Ovary (tissue), 9 donors: Measurements from ENCODE around the gene PES1. TPM values are rescaled to one million over a fixed set of nuclear protein-coding genes. Genes with fewer than 3 reads are reported as not detected.
"Not testable (repeated sequence)": the region's sequence is repeated elsewhere in the genome, so short reads cannot be mapped to it uniquely, and the experiment has no call there.

ENCODE experiments used
- DNase-seq, 5 donors: peaks; one replicate each; pipeline ENCODE4 v3.0.0-alpha.2; 2019 to 2020
- H3K27ac ChIP-seq, 2 donors: fragments of 200-600 bp; one replicate each; pipeline versions ENCODE4 v1.5.1 to v1.8.0; 2019 to 2022
- H3K27me3 ChIP-seq: fragments of 200-600 bp; one replicate; pipeline ENCODE4 v1.8.0; 2022
- H3K36me3 ChIP-seq: fragments of 200-600 bp; sonication (generic); one replicate; pipeline ENCODE4 v1.5.1; 2019
- H3K4me1 ChIP-seq: one replicate; pipeline ENCODE4 v1.8.1; 2013; ENCODE audit warnings: mild to moderate bottlenecking, moderate library complexity; ENCODE audit not compliant: insufficient read depth
- H3K4me3 ChIP-seq: fragments of 200-600 bp; sonication (generic); one replicate; pipeline ENCODE4 v1.5.1; 2017
- H3K9me3 ChIP-seq, 2 donors: fragments of 200-600 bp in 1 of 2; sonication (generic) in 1 of 2; one replicate each; pipeline versions ENCODE4 v1.5.1 to v1.8.1; 2013 to 2019; ENCODE audit warnings: mild to moderate bottlenecking in 1 of 2, moderate library complexity in 1 of 2
- CTCF ChIP-seq, 3 donors: fragments of 450-650 bp in 2 of 3; fragments of 200-600 bp in 1 of 3; IDR thresholded peaks; one replicate each; pipeline versions ENCODE4 v1.5.1 to v1.8.0; 2016 to 2022; ENCODE audit warnings: antibody characterized with exemption in 3 of 3, mild to moderate bottlenecking in 1 of 3
- EP300 ChIP-seq: sonication (generic); formaldehyde crosslinking; IDR thresholded peaks from one replicate; pipeline ENCODE4 v1.6.1; 2017; ENCODE audit warnings: antibody characterized with exemption
- POLR2A ChIP-seq: fragments of 450-650 bp; IDR thresholded peaks from one replicate; pipeline ENCODE4 v1.6.1; 2017; ENCODE audit warnings: antibody characterized with exemption, mild to moderate bottlenecking, moderate library complexity
- whole genome bisulfite sequencing, 3 donors: extraction: QIAGEN DNeasy Blood & Tissue Kit in 1 of 3; methylation state at CpG; one replicate each; pipeline versions ENCODE4 v1.1.5 to v1.1.7; 2013 to 2017; 5-methylcytosine and 5-hydroxymethylcytosine counted together
- intact Hi-C, 4 donors: fragments of 100-400 bp; cut with DNase I; formaldehyde crosslinking; loops; one replicate each; pipeline versions ENCODE4 v1.11.0 to v1.15.1; 2022 to 2023
- polyA plus RNA-seq, 2 donors: library from polyadenylated mRNA; stranded (reverse); fragments of 200-250 nt in 1 of 2; fragments of 350-450 nt in 1 of 2; fragmentation: Illumina TruSeq in 1 of 2; extraction: RNeasy Lipid Tissue Mini Kit (QIAGEN cat#74804) in 1 of 2; gene quantifications; one replicate each; pipeline ENCODE4 v1.2.3, GENCODE V29; 2013 to 2014
- total RNA-seq, 7 donors: library from RNA; depleted of rRNA in 2 of 7; stranded (reverse); fragments of >200 nt in 2 of 7; fragmentation: NEBNext Ultra II Directional in 3 of 7; extraction: Animal tissue kit (Norgen Biotek cat#: 25700) in 3 of 7; gene quantifications; one replicate each; pipeline versions ENCODE4 v1.1.0 to v1.2.4, GENCODE V29; 2016 to 2023
- donor health status: DM: no; HTN: no; CAD: no; lungs with moderate emphysema.
- donor health status: DM: no; HTN: no; CAD: no.
- donor health status: Bipolar disorder and iron deficiency.
- donor health status: DM: yes; HTN: yes; CAD: no.
- donor health status: DM: no; HTN: no; CAD: no.
- donor health status: DM: yes; HTN: yes; CAD: no.

Gene PES1
- total and polyA plus RNA-seq, 9 donors = 29.0 to 82.3 (median 62.5) TPM

- Histone ChIP-seq H3K4me1 (no peaks in the 10 kb centered on the region), H3K27ac (no peak overlapping the region), H3K27me3 (no peaks in the 10 kb centered on the region), H3K36me3 (no peaks in the 10 kb centered on the region), H3K4me3 (no peak overlapping the region), H3K9me3 (no peaks in the 10 kb centered on the region)
- TF ChIP-seq EP300 (no peak), CTCF (IDR thresholded peaks at IDR 0.05) (no peak), POLR2A (no peak)
- no peak for DNase-seq
- intact Hi-C loops = no loop called here
- 76 to 87% (median 83%) methylated on average over 7 of the region's 7 CpGs for WGBS, 3 donors
Measured at GRCh38 chr22:30553971-30554370, 37.7 kb downstream of the PES1 start.

- no peak for TF ChIP-seq EP300
- TF ChIP-seq POLR2A = no peak
- no peak for TF ChIP-seq CTCF (IDR thresholded peaks at IDR 0.05)
- Histone ChIP-seq H3K9me3 (no peaks in the 10 kb centered on the region), H3K4me1 (no peaks in the 10 kb centered on the region), H3K36me3 (no peaks in the 10 kb centered on the region), H3K4me3 (no peak overlapping the region), H3K27ac (no peak overlapping the region), H3K27me3 (no peaks in the 10 kb centered on the region)
- 0 to 94% (median 53%) methylated on average over 1 of the region's 1 CpG for WGBS, 3 donors
- DNase-seq = no peak
- intact Hi-C loops = no loop called here
Measured at GRCh38 chr22:30552719-30553118, 39.0 kb downstream of the PES1 start.

GRCh38 chr22:30551813-30552212 is 39.9 kb downstream of the PES1 start:
- H3K4me1 ChIP-seq, H3K9me3 ChIP-seq, H3K27me3 ChIP-seq, H3K4me3 ChIP-seq, H3K27ac ChIP-seq, H3K36me3 ChIP-seq, DNase-seq, intact Hi-C loops: not testable (repeated sequence)
- 93 to 96% (median 94%) methylated on average over 3 of the region's 3 CpGs for WGBS, 3 donors

GRCh38 chr22:30547188-30547587 is 44.5 kb downstream of the PES1 start:
- Histone ChIP-seq H3K4me3 (no peak overlapping the region), H3K9me3 (no peaks in the 10 kb centered on the region), H3K27me3 (no peaks in the 10 kb centered on the region), H3K4me1 (no peaks in the 10 kb centered on the region), H3K36me3 (no peaks in the 10 kb centered on the region), H3K27ac (no peak overlapping the region)
- DNase-seq = no peak
- intact Hi-C loops = no loop called here
- TF ChIP-seq POLR2A (no peak), CTCF (IDR thresholded peaks at IDR 0.05) (no peak), EP300 (no peak)
- WGBS, 3 donors = 80 to 83% (median 83%) methylated on average over 4 of the region's 4 CpGs

GRCh38 chr22:30546616-30547015 is 45.1 kb downstream of the PES1 start, which contains the start of gene SEC14L6:
Gene SEC14L6 (minus strand): TSS chr22:30546741. CDS start chr22:30546682, 59 bp downstream.
- intact Hi-C loops = no loop called here
- no peaks in the 10 kb centered on the region for H3K36me3 ChIP-seq
- H3K27ac ChIP-seq = no peak within 1 kb of the TSS
- TF ChIP-seq EP300 (no peak), CTCF (IDR thresholded peaks at IDR 0.05) (no peak), POLR2A (no peak)
- H3K4me1 ChIP-seq = no peaks in the 10 kb centered on the region
- WGBS, 3 donors = 84 to 89% (median 88%) methylated on average over 7 of the region's 7 CpGs
- DNase-seq = no peak
- H3K9me3 ChIP-seq = no peaks in the 10 kb centered on the region
- no peak within 1 kb of the TSS for H3K4me3 ChIP-seq
- no peaks in the 10 kb centered on the region for H3K27me3 ChIP-seq
